ENCODE data around the gene SLC22A23.

Gene SLC22A23

DNA sequence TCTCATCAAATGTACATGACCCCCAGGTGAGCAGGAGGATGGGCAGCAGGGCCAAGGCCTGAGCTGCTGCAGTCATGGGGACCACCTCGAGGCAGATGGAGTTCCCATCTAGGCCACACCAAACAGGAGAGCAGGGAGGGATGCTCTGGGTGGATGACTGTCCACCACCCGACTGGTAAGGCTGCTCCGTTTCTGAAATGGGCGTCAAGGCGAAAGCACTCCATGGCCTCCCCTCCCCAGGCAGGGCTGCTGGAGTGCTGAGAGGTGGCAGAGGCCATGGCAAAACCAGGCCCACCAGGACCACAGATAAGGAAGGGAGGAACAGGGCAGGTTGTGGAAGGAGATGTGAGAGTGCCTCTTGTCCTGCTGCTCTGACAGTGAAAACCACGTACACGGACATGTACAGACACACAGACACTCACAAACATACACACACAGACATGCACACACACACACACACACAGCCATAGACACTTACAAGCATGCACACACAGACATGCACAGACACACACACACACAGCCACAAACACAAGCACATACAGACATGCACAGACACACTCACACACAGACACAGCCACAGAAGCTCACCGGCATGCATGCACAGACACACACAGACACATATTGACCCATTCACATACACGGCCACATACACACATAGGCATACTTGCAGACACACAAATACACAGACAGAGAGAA is 104.9 kb downstream of the SLC22A23 start:
- DNase-seq (ENCODE audit: low spot score): no peak

DNA sequence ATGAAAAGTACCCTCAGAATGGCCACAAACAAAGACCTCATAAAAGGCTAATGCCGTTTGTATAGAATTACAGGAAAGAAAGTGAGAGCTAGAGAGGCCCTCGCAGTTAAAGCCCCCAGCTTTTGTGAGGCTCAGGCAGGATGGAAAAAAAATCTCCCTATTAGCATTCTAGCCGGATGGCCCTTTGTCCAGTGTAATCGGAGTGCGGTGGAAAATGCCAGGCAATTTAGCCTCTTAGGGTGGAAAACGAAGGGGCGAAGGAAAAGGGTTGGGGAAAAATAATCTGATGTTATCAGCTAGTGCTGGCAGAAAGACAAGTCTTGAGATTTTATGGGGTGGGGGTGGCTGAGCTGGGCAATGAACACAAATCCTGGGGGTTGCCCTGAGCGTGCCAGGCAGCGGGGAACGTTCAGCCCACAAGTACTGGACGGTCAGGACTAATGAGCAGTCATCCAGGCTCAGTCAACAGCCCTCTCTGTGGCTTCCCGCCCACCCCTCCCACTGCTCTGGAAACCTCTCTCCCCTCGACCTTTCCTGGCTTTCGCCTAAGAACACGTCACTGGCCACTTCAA is 105.7 kb downstream of the SLC22A23 start:
- DNase-seq (ENCODE audit: low spot score): no peak

- DNase-seq (ENCODE audit: low spot score): no peak
Measured at GRCh38 chr6:3350252-3350796, 106.5 kb downstream of the SLC22A23 start.

- DNase-seq (ENCODE audit: low spot score): no peak
Measured at GRCh38 chr6:3349388-3350251, 107.2 kb downstream of the SLC22A23 start.

GRCh38 chr6:3348821-3349220 is 108.0 kb downstream of the SLC22A23 start:
- DNase-seq (ENCODE audit: low spot score): no peak

GRCh38 chr6:3347826-3348225 is 109.0 kb downstream of the SLC22A23 start:
- DNase-seq (ENCODE audit: low spot score): no peak

GRCh38 chr6:3347247-3347646 is 109.6 kb downstream of the SLC22A23 start:
- DNase-seq (ENCODE audit: low spot score): no peak

GRCh38 chr6:3346476-3346875 is 110.4 kb downstream of the SLC22A23 start:
- no peak for DNase-seq (ENCODE audit: low spot score)

DNA sequence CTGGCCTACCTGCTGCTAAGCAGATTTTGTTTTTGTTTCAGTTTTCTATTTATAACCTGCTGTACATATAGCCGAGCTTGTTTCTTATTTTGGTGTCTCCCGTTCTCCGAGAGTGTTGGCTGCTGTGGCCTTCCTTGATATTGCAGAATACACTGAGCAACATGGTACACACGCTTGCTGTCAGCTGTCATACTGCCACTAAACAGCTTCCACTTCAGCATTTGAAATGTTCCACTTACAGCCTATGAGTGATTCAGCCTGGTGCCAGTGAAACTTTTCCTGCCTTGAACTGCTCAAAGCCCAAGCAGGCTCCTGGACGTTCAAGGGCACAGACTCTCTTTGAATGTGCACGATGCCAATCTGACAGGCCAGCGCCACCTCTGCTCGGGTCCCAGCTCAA is 111.0 kb downstream of the SLC22A23 start:
- DNase-seq (ENCODE audit: low spot score): no peak

DNA sequence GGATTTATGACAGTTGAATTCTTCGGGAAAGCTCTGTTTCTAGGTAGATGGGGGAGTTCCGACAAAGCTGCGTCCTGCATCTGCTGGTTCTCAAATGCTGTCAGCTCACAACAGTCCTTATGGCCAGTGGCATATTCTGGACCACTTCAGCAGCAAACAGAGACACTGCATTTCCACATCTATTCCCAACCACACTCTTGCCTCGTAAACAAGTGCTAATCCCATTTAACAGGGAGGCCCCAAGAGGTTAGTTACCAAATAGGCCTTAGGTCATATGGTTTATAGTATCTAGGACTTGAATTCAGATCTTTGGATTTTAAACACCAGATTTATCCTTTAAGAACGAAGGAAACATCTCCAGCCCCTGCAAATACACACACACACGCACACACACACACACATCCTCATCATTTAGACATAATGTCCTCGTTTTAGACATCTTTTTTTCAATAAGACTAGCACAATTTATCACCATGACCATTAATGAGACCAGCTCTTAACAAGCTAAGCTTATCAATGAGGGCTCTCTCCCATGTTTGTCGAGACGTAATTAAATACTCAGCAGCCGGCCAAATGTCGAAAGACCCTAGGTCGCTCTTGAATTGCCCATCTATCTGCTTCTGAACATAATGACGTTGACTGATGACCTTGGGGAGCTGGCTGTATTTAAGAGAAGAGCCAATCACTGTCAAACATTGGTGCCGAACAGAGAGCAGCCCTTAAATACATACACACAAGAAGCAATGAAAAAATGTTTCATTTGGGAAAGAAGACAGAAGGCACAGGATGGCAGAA is 113.6 kb downstream of the SLC22A23 start:
- DNase-seq (ENCODE audit: low spot score): no peak

GRCh38 chr6:3341467-3341866 is 115.4 kb downstream of the SLC22A23 start:
- DNase-seq (ENCODE audit: low spot score): no peak

DNA sequence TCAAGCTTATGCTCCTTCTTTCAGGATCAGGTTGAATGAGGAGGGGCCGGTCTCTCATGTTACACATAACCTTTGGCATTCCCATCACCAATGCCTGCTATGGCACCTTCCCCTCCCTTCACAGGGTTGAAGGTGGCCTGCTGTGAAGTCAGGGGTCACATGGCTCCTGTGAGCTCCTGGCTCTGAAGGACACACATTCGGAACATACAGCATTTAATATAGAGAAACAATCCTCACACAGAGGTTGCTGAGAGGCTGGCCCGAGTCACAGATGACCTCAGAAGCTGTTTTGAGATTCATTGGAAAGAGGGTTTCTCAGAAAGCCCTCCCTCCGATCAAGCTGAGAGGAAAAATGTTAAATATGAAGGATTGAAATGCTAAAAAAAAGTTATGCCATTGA is 116.0 kb downstream of the SLC22A23 start:
- no peak for DNase-seq (ENCODE audit: low spot score)

GRCh38 chr6:3340358-3340802 is 116.5 kb downstream of the SLC22A23 start:
- DNase-seq (ENCODE audit: low spot score): no peak

DNA sequence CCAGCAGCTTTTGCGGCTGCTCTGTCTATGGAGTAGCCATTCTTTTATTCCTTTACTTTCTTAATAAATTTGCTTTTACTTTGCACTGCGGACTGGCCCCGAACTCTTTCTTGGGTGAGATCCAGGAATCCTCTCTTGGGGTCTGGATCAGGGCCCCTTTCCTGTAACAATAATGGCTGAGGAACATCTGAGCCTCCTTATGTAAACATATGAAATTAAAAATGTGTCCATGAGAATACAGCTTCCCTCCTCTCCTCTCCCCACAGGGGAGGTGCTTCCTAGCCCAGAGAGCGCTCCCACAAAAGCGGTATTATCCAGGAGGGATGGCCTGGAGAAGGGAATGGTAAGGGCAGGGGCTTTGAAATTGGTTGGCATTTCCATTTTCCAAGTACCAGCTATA is 117.0 kb downstream of the SLC22A23 start:
- no peak for DNase-seq (ENCODE audit: low spot score)

GRCh38 chr6:3337521-3338350 is 119.1 kb downstream of the SLC22A23 start:
- DNase-seq (ENCODE audit: low spot score): peak; percentile 26

- no peak for DNase-seq (ENCODE audit: low spot score)
Measured at GRCh38 chr6:3336859-3337515, 119.9 kb downstream of the SLC22A23 start.

- DNase-seq (ENCODE audit: low spot score): no peak
Measured at GRCh38 chr6:3336066-3336786, 120.6 kb downstream of the SLC22A23 start.

DNA sequence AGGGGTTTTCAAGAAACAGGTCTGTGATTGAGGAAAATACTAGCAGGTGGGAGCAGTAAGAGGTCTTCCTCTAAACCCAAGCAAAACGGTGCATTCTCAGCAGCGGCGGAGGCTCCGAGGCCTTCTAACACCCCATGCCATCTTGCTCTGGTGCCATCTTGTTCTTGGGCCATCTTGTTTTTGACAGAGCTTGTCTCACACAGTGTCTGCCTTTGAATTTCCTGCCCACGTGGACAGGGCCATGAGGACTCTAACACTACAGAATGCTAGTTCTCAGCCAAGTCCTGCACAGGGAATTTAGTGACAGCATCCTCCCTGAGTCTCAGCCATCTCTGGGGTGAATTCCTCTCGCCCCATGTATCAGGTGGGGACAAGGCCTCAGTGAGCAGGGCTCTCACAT is 121.7 kb downstream of the SLC22A23 start:
- no peak for DNase-seq (ENCODE audit: low spot score)

GRCh38 chr6:3334555-3334954 is 122.3 kb downstream of the SLC22A23 start:
- DNase-seq (ENCODE audit: low spot score): no peak

GRCh38 chr6:3333263-3333662 is 123.6 kb downstream of the SLC22A23 start:
- DNase-seq (ENCODE audit: low spot score): no peak

Data from RKO (cell line).